Inflammatory macrophage treated with lipopolysaccharide for 1 hour (primary cell): ENCODE data around the gene TOX2.

ENCODE experiments used
- DNase-seq, 2 donors: peaks; one replicate each; pipeline ENCODE4 v3.0.0-alpha.2; 2020 to 2022

The TOX2 gene

DNA sequence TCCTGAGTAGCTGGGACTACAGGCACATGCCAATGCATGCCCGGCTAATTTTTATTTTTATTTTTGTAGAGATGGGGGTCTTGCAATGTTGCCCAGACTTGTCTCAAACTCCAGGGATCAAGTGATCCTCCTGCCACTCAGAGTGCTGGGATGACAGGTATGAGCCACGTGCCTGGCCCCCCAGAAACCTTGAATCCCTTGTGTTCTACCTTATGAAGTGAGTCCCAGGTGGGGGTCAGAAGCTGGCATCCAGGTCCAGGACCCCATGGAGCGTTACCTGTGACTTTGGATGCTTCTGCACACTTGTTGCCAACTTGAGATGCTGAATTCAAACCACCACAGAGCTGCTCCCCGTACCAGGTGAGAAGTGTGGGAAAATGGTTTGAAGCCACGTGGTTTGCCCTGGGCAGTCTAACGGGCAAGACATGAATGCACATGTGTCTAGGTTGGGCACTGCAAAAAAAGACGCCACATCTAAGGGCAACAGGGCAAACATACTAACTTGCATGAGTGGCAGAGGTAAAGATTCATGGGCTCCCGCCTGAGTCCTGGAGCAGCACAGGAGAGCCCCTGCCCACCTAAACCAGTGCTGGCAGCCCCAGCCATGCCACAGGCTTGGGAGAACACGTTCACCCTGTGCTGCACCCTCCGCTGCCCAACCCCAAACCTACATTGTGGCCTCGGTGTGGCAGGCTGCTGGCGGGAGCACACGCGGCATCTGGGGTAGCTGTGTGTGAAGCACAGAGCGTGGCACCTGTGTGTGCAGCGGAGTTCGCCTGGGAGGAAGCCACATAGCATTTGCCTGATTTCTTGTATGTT, 171.2 kb downstream of the TOX2 start:
- no peak for DNase-seq

- no peak for DNase-seq
Observed at GRCh38 chr20:44087051-44087856, 172.6 kb downstream of the TOX2 start.

DNA sequence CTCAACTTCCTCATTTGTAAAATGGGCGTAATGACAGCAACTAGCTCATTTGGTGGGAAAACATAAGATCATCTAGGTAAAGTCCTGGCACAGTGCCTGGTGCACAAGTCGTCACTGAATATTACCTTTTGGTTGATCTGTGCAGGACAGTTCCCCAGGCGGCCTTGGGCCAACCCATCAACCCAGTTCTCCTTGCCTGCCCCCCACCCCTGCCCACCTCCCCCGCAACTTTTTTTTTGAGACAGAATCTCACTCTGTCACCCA, 173.1 kb downstream of the TOX2 start:
- no peak for DNase-seq

- DNase-seq = peak in 1 of 2 donors; percentile 46
Observed at GRCh38 chr20:44089987-44090674, 175.5 kb downstream of the TOX2 start.

DNA sequence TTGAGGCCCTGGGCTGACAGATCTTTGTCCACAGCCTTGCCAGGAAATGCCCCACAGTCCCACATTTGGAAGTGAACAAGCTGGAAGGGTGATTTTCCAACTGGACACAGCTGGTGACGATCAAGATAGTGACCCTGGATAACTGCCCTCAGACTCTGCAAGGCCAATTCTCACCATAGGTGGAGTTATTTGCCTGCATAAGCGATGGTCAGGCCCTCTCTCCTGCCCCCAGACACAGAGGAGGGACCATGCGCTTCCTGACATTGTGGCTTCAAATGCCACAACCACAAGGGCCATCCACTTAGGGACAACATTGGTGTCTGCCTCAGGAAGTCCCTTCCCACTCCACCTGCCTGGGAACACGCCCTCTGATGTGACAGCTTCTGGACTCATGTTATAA, 176.4 kb downstream of the TOX2 start:
- no peak for DNase-seq

- peak in 1 of 2 donors; percentile 69 for DNase-seq
Observed at GRCh38 chr20:44092551-44093248, 178.0 kb downstream of the TOX2 start.

GRCh38 chr20:44093249-44093582, 178.6 kb downstream of the TOX2 start:
- no peak for DNase-seq

DNA sequence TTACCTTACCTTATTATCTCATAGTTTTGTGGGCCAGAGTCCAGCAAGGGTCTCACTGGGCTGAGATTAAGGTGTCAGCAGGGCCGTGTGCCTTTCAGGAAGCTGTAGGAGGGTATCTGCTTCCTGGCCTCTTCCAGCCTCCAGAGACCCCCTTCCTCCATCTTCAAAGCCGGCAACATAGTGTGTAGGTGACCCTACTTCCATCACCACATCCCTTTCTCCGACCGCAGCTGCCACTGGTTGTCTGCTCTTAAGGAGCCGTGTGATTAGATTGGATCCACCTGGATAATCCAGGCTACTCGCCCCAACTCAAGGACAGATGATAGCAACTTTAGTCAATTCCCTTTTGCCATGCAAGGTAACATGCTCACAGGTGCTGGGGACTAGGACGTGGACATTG, 181.2 kb downstream of the TOX2 start:
- no peak for DNase-seq

DNA sequence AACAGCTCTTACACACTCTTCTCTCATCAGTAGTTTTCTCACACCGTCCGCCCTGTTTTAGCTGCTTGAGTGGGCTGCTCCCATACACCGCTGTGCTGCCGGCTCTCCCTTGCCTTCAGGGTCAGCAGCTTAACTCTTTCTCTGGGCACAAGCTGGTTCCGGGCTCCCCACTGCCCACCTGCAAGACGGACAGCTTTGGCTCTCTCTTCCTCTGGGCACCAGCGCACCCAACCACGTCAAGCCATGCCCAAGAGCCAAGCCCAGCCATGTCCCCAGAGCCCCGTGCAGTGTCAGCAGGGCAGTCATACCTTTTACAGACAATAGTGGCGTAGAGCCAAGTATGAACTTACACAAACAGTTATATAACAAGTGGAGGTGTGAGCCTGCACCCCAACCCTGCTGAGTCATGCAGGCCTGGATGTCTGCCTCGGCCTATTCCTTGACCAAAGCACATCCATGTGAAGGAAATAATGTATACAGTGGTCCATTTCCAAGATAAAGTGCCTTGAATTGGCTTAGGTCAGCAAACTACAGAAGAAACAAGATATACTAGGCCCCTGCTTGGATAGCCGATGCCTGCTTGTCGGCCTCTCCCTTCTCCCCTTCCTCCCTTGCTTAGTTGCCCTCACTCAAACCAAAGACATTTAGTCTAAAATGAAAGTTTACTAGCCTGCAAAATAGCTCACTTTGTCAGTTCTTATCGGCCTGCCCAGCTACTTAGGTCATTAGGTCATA, 183.0 kb downstream of the TOX2 start:
- DNase-seq = no peak

DNA sequence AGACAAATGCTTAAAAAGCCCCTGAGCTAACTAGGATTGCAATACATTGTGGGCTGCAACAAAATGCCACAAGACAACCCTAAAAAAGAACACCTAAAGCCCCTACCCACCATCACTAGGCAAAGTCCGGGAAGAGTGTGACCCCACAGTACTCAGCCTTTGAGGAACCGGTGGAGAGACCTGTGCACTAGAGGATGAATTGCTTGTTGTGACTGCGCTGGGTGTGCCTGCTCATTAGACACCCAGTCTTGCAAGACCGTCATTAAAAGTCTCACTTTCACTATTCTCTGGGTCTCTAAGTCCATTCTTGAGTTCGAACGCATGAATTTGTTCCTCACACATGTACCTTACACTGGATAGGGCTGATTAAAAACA, 183.6 kb downstream of the TOX2 start:
- no peak for DNase-seq

DNA sequence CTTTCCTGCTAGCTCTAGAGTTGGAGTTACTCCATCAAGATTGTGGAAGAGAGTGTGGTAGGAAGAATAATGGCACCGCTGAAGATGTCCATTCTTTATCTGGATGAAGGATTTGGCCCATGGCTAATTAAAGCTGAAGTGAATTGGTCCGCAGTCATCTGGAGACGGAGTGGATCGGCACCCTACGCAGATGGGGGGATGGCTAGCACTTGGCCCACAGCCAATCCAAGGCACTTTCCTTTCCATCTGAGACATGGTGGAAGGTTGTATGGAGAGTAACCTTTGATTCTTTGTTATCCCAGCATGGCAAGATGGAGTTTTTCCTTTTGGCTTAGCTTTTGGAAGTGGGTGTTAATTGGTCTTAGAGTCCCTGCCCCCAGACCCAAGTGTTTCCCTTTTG, 184.0 kb downstream of the TOX2 start:
- no peak for DNase-seq

- DNase-seq = no peak
Observed at GRCh38 chr20:44099832-44100231, 185.2 kb downstream of the TOX2 start.

DNA sequence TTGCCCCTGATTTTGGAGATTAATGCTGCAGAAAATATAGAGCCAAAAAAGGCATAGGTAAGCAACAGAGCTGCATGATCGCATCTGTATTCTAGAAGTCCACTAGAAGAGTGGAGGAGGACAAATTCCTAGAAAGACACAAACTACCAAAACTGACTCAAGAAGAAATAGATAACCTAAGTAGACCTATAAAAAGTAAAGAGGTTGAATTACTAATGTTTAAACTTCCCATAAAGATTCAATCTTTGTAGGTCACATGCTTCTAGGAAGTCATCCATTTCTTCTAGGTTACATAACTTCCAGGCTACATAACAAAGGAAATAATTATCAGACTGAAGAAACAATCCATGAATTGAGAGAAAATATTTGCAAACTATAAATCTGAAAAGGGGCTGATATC, 187.9 kb downstream of the TOX2 start:
- DNase-seq = no peak

DNA sequence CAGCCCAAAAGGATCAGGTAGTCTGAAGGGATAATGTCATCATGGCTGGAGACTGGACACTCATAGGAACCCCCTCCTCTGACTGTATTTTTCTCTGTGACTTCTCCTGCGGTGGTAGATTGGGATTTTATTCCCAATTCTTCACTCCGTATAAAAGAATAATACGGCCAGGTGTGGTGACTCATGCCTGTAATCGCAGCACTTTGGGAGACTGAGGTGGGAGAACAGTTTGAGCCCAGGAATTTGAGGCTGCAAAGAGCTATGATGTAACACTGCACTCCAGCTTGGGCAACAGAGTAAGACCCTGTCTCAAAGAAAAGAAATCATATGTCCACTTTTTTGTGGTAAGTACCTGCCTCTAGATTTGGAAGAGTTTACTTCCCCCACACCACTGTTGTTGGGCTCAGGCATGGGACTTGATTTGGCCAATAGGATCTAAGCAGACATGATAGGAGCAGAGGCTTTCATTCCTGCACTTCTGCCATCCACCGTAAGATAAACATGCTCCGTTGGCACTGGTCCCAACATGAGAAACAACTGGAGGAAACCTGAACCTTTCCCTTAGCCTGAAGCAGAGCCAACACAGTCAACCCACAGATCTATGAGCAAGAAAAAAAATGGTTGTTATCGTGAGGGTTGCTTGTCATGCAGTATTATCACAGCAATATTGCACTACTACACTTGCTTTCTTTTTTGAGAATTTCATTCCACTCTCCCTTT, 190.3 kb downstream of the TOX2 start:
- no peak for DNase-seq

GRCh38 chr20:44106615-44107014, 192.0 kb downstream of the TOX2 start:
- no peak for DNase-seq

GRCh38 chr20:44109951-44110361, 195.3 kb downstream of the TOX2 start:
- no peak for DNase-seq

GRCh38 chr20:44110816-44111568, 196.3 kb downstream of the TOX2 start:
- DNase-seq = no peak

DNA sequence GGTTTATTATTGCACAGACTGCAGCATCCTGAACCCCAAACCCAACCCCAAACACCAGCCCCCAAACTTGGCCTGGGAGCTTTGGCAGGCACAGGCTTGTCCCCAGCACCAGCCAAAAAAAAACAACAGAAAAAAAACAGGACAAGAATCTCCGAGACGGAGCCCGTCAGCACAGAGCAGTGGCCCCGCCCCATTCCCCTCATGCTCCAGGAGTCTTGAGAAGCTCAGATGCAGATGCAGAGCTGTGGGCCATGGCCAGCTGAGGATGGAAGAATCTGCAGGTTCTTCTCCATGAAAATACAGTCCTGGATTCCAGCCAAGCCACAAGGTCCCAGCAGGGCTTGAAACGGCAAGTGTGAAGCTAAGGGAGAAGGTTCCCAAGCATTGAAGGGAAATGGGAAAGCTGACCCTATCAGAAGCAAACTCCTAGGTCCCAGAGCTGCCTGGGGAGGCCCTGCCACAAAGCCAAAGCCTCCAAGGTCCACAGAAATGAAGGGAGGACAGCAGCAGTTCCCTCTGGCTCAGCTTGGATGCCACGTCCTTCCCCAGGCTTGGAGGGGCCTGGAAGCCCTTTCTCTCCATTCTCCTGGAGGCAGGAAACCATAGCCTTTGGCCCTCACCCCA, 197.2 kb downstream of the TOX2 start:
- DNase-seq = no peak

- DNase-seq = no peak
Observed at GRCh38 chr20:44112456-44112855, 197.8 kb downstream of the TOX2 start.

GRCh38 chr20:44112889-44113617, 198.4 kb downstream of the TOX2 start:
- DNase-seq = no peak
